Adipose tissue (tissue), 3 donors: ENCODE measurements around the gene TNIK. TPM values are rescaled to one million over a fixed set of nuclear protein-coding genes. Genes with fewer than 3 reads are reported as not detected.

Experiments used
- H3K27ac ChIP-seq: one replicate; pipeline ENCODE4 v1.5.1; 2013; ENCODE audit warnings: low read depth, low read length
- WGBS, 3 donors: extraction: QIAGEN DNeasy Blood & Tissue Kit; methylation state at CpG; one replicate each; pipeline ENCODE4 v1.1.7; 2013; 5-methylcytosine and 5-hydroxymethylcytosine counted together
- polyA plus RNA-seq, 3 donors: library from polyadenylated mRNA; stranded (reverse); fragments of 200-250 nt; gene quantifications; one replicate each; pipeline ENCODE4 v1.2.3, GENCODE V29; 2013
- donor health status: healthy with polysubstance abuse.
- donor health status: Bipolar disorder and iron deficiency.
- donor health status: healthy.

TNIK gene
- polyA plus RNA-seq, 3 donors = 0.91 to 6.6 (median 1.5) TPM

- 31 to 51% (median 49%) methylated on average over 5 of the region's 5 CpGs for WGBS, 3 donors
- H3K27ac ChIP-seq = no peak overlapping the region
These were observed 272.4 kb downstream of the TNIK start for GRCh38 chr3:171187706-171188290.

- no peak overlapping the region for H3K27ac ChIP-seq
- WGBS, 3 donors = 25 to 84% (median 79%) methylated on average over 3 of the region's 3 CpGs
These were observed 273.2 kb downstream of the TNIK start for GRCh38 chr3:171186817-171187500.

GRCh38 chr3:171186383-171186782 lies 273.8 kb downstream of the TNIK start:
- no peak overlapping the region for H3K27ac ChIP-seq

GRCh38 chr3:171185959-171186358 lies 274.2 kb downstream of the TNIK start:
- H3K27ac ChIP-seq = no peak overlapping the region
- WGBS, 3 donors = 86 to 89% (median 86%) methylated on average over 1 of the region's 1 CpG

GRCh38 chr3:171184372-171184771 lies 275.8 kb downstream of the TNIK start:
- no peak overlapping the region for H3K27ac ChIP-seq
- WGBS, 3 donors = 64 to 71% (median 67%) methylated on average over 6 of the region's 6 CpGs

GRCh38 chr3:171183042-171183441 lies 277.2 kb downstream of the TNIK start:
- 28 to 52% (median 44%) methylated on average over 4 of the region's 4 CpGs for WGBS, 3 donors
- H3K27ac ChIP-seq = no peak overlapping the region

GRCh38 chr3:171181907-171182690 lies 278.1 kb downstream of the TNIK start:
- WGBS, 3 donors = 80 to 84% (median 83%) methylated on average over 4 of the region's 4 CpGs
- H3K27ac ChIP-seq = no peak overlapping the region

- H3K27ac ChIP-seq = no peak overlapping the region
These were observed 281.5 kb downstream of the TNIK start for GRCh38 chr3:171178714-171179113.

- 76 to 89% (median 88%) methylated on average over 2 of the region's 2 CpGs for WGBS, 3 donors
- H3K27ac ChIP-seq = no peak overlapping the region
These were observed 282.7 kb downstream of the TNIK start for GRCh38 chr3:171177553-171177952.

GRCh38 chr3:171177056-171177455 lies 283.1 kb downstream of the TNIK start:
- 91 to 97% (median 95%) methylated on average over 3 of the region's 3 CpGs for WGBS, 3 donors
- no peak overlapping the region for H3K27ac ChIP-seq

- WGBS, 3 donors = 83 to 92% (median 90%) methylated on average over 5 of the region's 5 CpGs
- no peak overlapping the region for H3K27ac ChIP-seq
These were observed 283.8 kb downstream of the TNIK start for GRCh38 chr3:171176244-171176933.

- 52 to 82% (median 58%) methylated on average over 7 of the region's 7 CpGs for WGBS, 3 donors
- H3K27ac ChIP-seq = no peak overlapping the region
These were observed 284.4 kb downstream of the TNIK start for GRCh38 chr3:171175741-171176234.

GRCh38 chr3:171173736-171174135 lies 286.5 kb downstream of the TNIK start:
- no peak overlapping the region for H3K27ac ChIP-seq
- WGBS, 3 donors = 47 to 80% (median 61%) methylated on average over 6 of the region's 6 CpGs

- 81 to 86% (median 86%) methylated on average over 4 of the region's 4 CpGs for WGBS, 3 donors
These were observed 288.1 kb downstream of the TNIK start for GRCh38 chr3:171172070-171172469.

GRCh38 chr3:171169866-171170265 lies 290.3 kb downstream of the TNIK start:
- WGBS, 3 donors = 31 to 94% (median 91%) methylated on average over 1 of the region's 1 CpG
- no peak overlapping the region for H3K27ac ChIP-seq

More at GRCh38 chr3:171172070-171172469, 288.1 kb downstream of the TNIK start:
- H3K27ac ChIP-seq = no peak overlapping the region

GRCh38 chr3:171169443-171169842 lies 290.8 kb downstream of the TNIK start:
- WGBS, 3 donors = 48 to 73% (median 70%) methylated on average over 2 of the region's 2 CpGs

GRCh38 chr3:171168551-171168950 lies 291.7 kb downstream of the TNIK start:
- H3K27ac ChIP-seq = no peak overlapping the region
- WGBS, 3 donors = 93 to 95% (median 93%) methylated on average over 4 of the region's 4 CpGs

More at GRCh38 chr3:171169443-171169842, 290.8 kb downstream of the TNIK start:
- H3K27ac ChIP-seq = no peak overlapping the region

- WGBS, 3 donors = 38 to 77% (median 76%) methylated on average over 5 of the region's 5 CpGs
- no peak overlapping the region for H3K27ac ChIP-seq
These were observed 292.1 kb downstream of the TNIK start for GRCh38 chr3:171168086-171168485.

- WGBS, 3 donors = 76 to 90% (median 78%) methylated on average over 1 of the region's 1 CpG
- H3K27ac ChIP-seq = no peak overlapping the region
These were observed 294.2 kb downstream of the TNIK start for GRCh38 chr3:171165983-171166382.
